HEK293T (cell line): ENCODE results near the gene CYB5R3.

Source experiments
- CTBP1 ChIP-seq: fragments of 450-650 bp; IDR thresholded peaks from 2 replicates; pipeline ENCODE4 v1.6.1; 2016; ENCODE audit warnings: borderline replicate concordance
- ELF4 ChIP-seq: fragments of 450-650 bp; IDR thresholded peaks from 2 replicates; pipeline ENCODE4 v1.6.1; 2017; ENCODE audit warnings: antibody characterized with exemption
- FOXA1 ChIP-seq: fragments of 450-650 bp; IDR thresholded peaks from 2 replicates; pipeline ENCODE4 v1.6.1; 2016; ENCODE audit warnings: mild to moderate bottlenecking
- FOXK2 ChIP-seq: fragments of 450-650 bp; IDR thresholded peaks from 2 replicates; pipeline ENCODE4 v1.6.1; 2016; ENCODE audit warnings: mild to moderate bottlenecking
- FOXM1 ChIP-seq: fragments of 450-650 bp; IDR thresholded peaks from 2 replicates; pipeline ENCODE4 v1.6.1; 2017; ENCODE audit warnings: mild to moderate bottlenecking, borderline replicate concordance
- L3MBTL2 ChIP-seq: fragments of 450-650 bp; conservative IDR thresholded peaks from 2 replicates; pipeline ENCODE4 v1.6.1; 2016; ENCODE audit warnings: mild to moderate bottlenecking
- PKNOX1 ChIP-seq: fragments of 450-650 bp; IDR thresholded peaks from 2 replicates; pipeline ENCODE4 v1.6.1; 2016
- SP1 ChIP-seq: fragments of 450-650 bp; IDR thresholded peaks from 2 replicates; pipeline ENCODE4 v1.6.1; 2017
- TARDBP ChIP-seq: fragments of 450-650 bp; IDR thresholded peaks from 2 replicates; pipeline ENCODE4 v1.6.1; 2016

- no peak for TF ChIP-seq TARDBP
- no peak for TF ChIP-seq FOXA1
- no peak for TF ChIP-seq SP1
- TF ChIP-seq PKNOX1: no peak
- no peak for TF ChIP-seq L3MBTL2
- TF ChIP-seq FOXK2: no peak
- no peak for TF ChIP-seq FOXM1
- TF ChIP-seq CTBP1: no peak
- no peak for TF ChIP-seq ELF4
These were observed 3.1 kb downstream of the CYB5R3 start for GRCh38 chr22:42645938-42646568.
